Measurements from ENCODE around the gene GLI1. TPM values are rescaled to one million over a fixed set of nuclear protein-coding genes. Genes with fewer than 3 reads are reported as not detected.

GLI1 gene
- total and polyA plus RNA-seq, 2 of the 13 experiments (the other 11 are each of a cell fraction or from before 2014, with no cell fraction given) = 0.09 to 0.20 TPM

- no peak for TF ChIP-seq ZNF768 (CRISPR knock-in tag; IDR thresholded peaks at IDR 0.05)
- peak; percentile 72; the same call in 1 of the 2 replicates for TF ChIP-seq ATF1 (CRISPR knock-in tag; IDR thresholded peaks at IDR 0.05)
- 0 out of 2 replicates have a peak, but pooled peaks have one; percentile 41 for TF ChIP-seq KDM5B (CRISPR knock-in tag; IDR thresholded peaks at IDR 0.05; ENCODE audit: borderline replicate concordance)
- no peak for TF ChIP-seq ZNF24 (IDR thresholded peaks at IDR 0.05)
- TF ChIP-seq SNAPC5 (CRISPR knock-in tag; IDR thresholded peaks at IDR 0.05; ENCODE audit: borderline replicate concordance) = no peak
- no peak for TF ChIP-seq ZNF432 (CRISPR knock-in tag; IDR thresholded peaks at IDR 0.05; ENCODE audit: borderline replicate concordance)
- no peak for TF ChIP-seq SMARCE1 (IDR thresholded peaks at IDR 0.05; ENCODE audit: borderline replicate concordance)
- no peak for TF ChIP-seq AHDC1 (CRISPR knock-in tag; IDR thresholded peaks at IDR 0.05; ENCODE audit: borderline replicate concordance)
- no peak for TF ChIP-seq ZNF670 (CRISPR knock-in tag; IDR thresholded peaks at IDR 0.05; ENCODE audit: borderline replicate concordance)
- no peak for TF ChIP-seq ZNF772 (CRISPR knock-in tag; IDR thresholded peaks at IDR 0.05)
- no peak for TF ChIP-seq RBFOX2 (IDR thresholded peaks at IDR 0.05; ENCODE audit: low read depth, low read length)
- no peak for TF ChIP-seq ZNF737 (CRISPR knock-in tag; IDR thresholded peaks at IDR 0.05; ENCODE audit: borderline replicate concordance)
- peak; percentile 62 for TF ChIP-seq UBTF (CRISPR knock-in tag; IDR thresholded peaks at IDR 0.05)
- TF ChIP-seq KDM5A (IDR thresholded peaks at IDR 0.05; ENCODE audit: borderline replicate concordance, low read length) = peak; percentile 7; the same call in 1 of the 2 replicates
- no peak for TF ChIP-seq SUZ12 (IDR thresholded peaks at IDR 0.05; ENCODE audit: low read depth, low read length)
- TF ChIP-seq ZNF567 (CRISPR knock-in tag; IDR thresholded peaks at IDR 0.05; ENCODE audit: borderline replicate concordance) = peak; percentile 62; the same call in 1 of the 2 replicates
Measured at GRCh38 chr12:57459055-57459749, 383 bp upstream of the GLI1 start (continued).

All from HepG2 (cell line).